SH-SY5Y (cell line): ENCODE measurements around the gene ATE1.

Source experiments
- GATA2 ChIP-seq: IDR thresholded peaks from 2 replicates; pipeline ENCODE4 v1.6.1; 2011; ENCODE audit warnings: mild to moderate bottlenecking, low read depth, low read length
- GATA3 ChIP-seq: IDR thresholded peaks from 2 replicates; pipeline ENCODE4 v1.6.1; 2011; ENCODE audit warnings: low read depth, mild to moderate bottlenecking, low read length, moderate library complexity

DNA sequence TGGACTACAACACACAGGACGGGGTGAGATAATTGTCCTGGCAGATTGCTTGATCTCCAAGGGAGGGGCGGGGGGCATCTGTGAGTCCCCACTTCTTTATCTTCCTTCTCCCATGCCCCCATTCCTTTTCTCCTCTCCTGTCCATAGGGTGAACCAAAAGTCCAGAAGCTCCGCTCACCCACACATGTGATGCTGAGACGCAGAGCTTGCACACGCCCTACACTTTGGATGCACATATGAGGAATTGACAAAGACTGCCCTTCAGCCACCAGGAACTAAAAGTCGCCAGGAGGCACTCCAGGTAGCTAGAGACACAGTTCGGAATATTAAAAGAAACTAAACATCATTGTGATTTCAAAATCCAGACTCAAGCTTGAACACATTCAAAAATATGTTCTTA, 216.9 kb downstream of the ATE1 start:
- no peak for TF ChIP-seq GATA2
- no peak for TF ChIP-seq GATA3
